ENCODE data around the gene ZMYM2. TPM values are rescaled to one million over a fixed set of nuclear protein-coding genes. Genes with fewer than 3 reads are reported as not detected.

ZMYM2 gene
- total and polyA plus RNA-seq, 2 experiments from 2014 or later = 87.9 to 159 TPM

DNA sequence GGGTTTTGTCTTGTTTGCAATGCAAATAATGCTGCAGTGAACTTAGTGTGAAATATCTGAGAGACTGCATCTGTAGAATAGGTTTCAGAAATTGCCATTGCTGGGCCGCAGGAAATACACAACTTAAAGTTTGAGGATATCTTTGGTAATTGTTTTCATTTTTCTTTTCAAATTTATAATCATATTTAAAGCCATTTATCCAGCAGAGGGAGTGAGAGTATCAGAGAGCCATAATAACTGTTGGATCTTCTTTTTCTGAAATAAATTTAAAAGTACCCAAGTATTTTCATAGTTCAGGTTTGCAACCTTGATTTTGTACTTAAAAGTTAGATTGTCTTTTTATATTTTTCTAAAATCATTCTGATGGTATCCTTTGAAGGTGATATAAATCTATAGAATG, 99.4 kb downstream of the ZMYM2 start (continued):
- TF ChIP-seq, protein P1, sequence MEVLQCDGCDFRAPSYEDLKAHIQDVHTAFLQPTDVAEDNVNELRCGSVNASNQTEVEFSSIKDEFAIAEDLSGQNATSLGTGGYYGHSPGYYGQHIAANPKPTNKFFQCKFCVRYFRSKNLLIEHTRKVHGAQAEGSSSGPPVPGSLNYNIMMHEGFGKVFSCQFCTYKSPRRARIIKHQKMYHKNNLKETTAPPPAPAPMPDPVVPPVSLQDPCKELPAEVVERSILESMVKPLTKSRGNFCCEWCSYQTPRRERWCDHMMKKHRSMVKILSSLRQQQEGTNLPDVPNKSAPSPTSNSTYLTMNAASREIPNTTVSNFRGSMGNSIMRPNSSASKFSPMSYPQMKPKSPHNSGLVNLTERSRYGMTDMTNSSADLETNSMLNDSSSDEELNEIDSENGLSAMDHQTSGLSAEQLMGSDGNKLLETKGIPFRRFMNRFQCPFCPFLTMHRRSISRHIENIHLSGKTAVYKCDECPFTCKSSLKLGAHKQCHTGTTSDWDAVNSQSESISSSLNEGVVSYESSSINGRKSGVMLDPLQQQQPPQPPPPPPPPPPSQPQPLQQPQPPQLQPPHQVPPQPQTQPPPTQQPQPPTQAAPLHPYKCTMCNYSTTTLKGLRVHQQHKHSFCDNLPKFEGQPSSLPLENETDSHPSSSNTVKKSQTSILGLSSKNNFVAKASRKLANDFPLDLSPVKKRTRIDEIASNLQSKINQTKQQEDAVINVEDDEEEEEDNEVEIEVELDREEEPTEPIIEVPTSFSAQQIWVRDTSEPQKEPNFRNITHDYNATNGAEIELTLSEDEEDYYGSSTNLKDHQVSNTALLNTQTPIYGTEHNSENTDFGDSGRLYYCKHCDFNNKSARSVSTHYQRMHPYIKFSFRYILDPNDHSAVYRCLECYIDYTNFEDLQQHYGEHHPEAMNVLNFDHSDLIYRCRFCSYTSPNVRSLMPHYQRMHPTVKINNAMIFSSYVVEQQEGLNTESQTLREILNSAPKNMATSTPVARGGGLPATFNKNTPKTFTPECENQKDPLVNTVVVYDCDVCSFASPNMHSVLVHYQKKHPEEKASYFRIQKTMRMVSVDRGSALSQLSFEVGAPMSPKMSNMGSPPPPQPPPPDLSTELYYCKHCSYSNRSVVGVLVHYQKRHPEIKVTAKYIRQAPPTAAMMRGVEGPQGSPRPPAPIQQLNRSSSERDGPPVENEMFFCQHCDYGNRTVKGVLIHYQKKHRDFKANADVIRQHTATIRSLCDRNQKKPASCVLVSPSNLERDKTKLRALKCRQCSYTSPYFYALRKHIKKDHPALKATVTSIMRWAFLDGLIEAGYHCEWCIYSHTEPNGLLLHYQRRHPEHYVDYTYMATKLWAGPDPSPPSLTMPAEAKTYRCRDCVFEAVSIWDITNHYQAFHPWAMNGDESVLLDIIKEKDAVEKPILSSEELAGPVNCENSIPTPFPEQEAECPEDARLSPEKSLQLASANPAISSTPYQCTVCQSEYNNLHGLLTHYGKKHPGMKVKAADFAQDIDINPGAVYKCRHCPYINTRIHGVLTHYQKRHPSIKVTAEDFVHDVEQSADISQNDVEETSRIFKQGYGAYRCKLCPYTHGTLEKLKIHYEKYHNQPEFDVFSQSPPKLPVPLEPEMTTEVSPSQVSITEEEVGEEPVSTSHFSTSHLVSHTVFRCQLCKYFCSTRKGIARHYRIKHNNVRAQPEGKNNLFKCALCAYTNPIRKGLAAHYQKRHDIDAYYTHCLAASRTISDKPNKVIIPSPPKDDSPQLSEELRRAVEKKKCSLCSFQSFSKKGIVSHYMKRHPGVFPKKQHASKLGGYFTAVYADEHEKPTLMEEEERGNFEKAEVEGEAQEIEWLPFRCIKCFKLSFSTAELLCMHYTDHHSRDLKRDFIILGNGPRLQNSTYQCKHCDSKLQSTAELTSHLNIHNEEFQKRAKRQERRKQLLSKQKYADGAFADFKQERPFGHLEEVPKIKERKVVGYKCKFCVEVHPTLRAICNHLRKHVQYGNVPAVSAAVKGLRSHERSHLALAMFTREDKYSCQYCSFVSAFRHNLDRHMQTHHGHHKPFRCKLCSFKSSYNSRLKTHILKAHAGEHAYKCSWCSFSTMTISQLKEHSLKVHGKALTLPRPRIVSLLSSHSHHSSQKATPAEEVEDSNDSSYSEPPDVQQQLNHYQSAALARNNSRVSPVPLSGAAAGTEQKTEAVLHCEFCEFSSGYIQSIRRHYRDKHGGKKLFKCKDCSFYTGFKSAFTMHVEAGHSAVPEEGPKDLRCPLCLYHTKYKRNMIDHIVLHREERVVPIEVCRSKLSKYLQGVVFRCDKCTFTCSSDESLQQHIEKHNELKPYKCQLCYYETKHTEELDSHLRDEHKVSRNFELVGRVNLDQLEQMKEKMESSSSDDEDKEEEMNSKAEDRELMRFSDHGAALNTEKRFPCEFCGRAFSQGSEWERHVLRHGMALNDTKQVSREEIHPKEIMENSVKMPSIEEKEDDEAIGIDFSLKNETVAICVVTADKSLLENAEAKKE (CRISPR knock-in tag; IDR thresholded peaks at IDR 0.05) = no peak
- TF ChIP-seq, protein P2, sequence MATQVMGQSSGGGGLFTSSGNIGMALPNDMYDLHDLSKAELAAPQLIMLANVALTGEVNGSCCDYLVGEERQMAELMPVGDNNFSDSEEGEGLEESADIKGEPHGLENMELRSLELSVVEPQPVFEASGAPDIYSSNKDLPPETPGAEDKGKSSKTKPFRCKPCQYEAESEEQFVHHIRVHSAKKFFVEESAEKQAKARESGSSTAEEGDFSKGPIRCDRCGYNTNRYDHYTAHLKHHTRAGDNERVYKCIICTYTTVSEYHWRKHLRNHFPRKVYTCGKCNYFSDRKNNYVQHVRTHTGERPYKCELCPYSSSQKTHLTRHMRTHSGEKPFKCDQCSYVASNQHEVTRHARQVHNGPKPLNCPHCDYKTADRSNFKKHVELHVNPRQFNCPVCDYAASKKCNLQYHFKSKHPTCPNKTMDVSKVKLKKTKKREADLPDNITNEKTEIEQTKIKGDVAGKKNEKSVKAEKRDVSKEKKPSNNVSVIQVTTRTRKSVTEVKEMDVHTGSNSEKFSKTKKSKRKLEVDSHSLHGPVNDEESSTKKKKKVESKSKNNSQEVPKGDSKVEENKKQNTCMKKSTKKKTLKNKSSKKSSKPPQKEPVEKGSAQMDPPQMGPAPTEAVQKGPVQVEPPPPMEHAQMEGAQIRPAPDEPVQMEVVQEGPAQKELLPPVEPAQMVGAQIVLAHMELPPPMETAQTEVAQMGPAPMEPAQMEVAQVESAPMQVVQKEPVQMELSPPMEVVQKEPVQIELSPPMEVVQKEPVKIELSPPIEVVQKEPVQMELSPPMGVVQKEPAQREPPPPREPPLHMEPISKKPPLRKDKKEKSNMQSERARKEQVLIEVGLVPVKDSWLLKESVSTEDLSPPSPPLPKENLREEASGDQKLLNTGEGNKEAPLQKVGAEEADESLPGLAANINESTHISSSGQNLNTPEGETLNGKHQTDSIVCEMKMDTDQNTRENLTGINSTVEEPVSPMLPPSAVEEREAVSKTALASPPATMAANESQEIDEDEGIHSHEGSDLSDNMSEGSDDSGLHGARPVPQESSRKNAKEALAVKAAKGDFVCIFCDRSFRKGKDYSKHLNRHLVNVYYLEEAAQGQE (IDR thresholded peaks at IDR 0.05; ENCODE audit: unreplicated experiment) = no peak
- no peak for TF ChIP-seq NANOG (IDR thresholded peaks at IDR 0.05; ENCODE audit: borderline replicate concordance)

DNA sequence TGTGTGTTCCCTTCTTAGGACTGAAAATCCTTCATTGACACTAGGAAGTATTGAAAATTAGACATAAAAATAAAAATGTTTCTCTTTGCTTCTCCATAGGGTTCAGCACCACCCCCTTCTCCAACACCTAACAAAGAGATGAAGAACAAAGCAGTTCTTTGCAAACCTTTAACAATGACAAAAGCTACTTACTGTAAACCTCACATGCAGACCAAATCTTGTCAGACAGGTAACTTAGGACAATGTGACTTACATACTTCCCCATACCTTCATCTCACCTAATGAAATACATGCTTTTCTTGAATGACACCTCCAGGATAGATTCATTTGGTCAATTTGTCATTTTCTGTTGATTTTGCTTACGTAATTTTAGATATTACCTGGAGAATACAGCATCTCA, 99.9 kb downstream of the ZMYM2 start:
- Mint-ChIP-seq H3K36me3 (ENCODE audit: low read depth) (peaks cover 63% of the 10 kb centered on the region), H3K27me3 (ENCODE audit: insufficient read depth, low read depth, poor library complexity) (no peaks in the 10 kb centered on the region), H3K4me3 (no peak overlapping the region), H3K9me3 (no peaks in the 10 kb centered on the region), H3K27ac (no peak overlapping the region; the same call in 1 of the 2 replicates), H3K4me1 (peaks cover 26% of the 10 kb centered on the region)
- Histone ChIP-seq H4K20me1 (replicated peaks; ENCODE audit: insufficient read depth) (no peaks in the 10 kb centered on the region; the same call in none of the 2 replicates), H3K36me3 (ENCODE audit: insufficient read depth) (peaks cover 35% of the 10 kb centered on the region; the same call in 1 of the 2 replicates), H3F3A (replicated peaks; ENCODE audit: low read depth) (no peaks in the 10 kb centered on the region), H3K4me2 (no peak overlapping the region), H3K4me1 (ENCODE audit: insufficient read depth) (peaks cover 16% of the 10 kb centered on the region), H3K4me3 (no peak overlapping the region), H2AFZ (no peak overlapping the region), H3K27ac (ENCODE audit: low read depth) (no peak overlapping the region; the same call in 1 of the 2 replicates), H3K79me2 (replicated peaks; ENCODE audit: insufficient read depth) (peaks cover 16% of the 10 kb centered on the region; the same call in 1 of the 2 replicates), H3K9me2 (ENCODE audit: insufficient read depth) (no peaks in the 10 kb centered on the region), H3K27me3 (ENCODE audit: insufficient read depth) (no peaks in the 10 kb centered on the region)
- DNase-seq (ENCODE audit: low spot score) (no peak), ATAC-seq (peak; percentile 67)
- TF ChIP-seq ZNF331 (CRISPR knock-in tag; IDR thresholded peaks at IDR 0.05; ENCODE audit: low read depth) = no peak
- TF ChIP-seq, protein P1 (CRISPR knock-in tag; IDR thresholded peaks at IDR 0.05) = no peak
- TF ChIP-seq POLR2AphosphoS5 (IDR thresholded peaks at IDR 0.05; ENCODE audit: low read depth) = no peak

All from GM23338 (cell line).